ENCODE data around the gene NPM3.
"Not testable (repeated sequence)": the region's sequence is repeated elsewhere in the genome, so short reads cannot be mapped to it uniquely, and the experiment has no call there.

Gene NPM3

DNA sequence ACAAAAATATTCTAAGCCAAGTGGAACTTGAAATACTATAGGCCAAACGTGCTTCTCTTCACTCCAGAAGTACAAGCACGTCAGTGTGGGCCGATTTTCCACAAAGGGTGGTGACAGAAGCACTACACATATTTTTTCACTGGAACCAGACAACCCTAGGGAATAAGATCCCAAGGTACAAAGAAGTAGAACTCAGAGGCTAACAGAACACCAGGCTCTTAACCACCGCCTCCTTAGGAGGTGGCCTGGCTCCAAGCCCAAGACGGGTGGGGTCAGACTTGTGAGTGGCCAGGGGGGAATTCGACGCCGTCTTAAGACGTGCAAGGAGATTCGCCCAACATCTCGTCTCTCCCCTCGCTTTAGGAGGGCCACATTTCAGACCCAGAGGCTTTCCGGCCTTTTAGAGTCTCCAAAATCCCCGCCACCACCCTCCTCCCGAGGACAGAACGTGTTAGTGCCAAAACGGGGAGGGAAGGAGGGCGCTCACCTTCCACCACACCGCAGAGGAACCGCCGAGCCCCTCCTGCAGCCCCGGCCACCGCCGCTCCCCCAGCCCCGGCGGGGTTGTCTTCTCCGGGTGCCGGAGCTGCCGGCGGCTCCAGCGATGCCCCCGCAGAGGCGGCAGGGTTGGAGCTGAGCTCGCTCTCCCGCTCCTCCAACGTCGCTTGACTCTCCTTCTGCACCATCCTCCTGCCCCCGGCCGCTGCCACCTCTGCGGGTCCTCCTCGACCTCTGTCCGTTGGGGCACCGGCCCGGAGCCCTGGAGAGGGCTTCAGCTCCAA, 34.3 kb upstream of the NPM3 start:
- Mint-ChIP-seq H3K27ac (peak overlapping the region; percentile 100), H3K9me3 (no peaks in the 10 kb centered on the region), H3K4me1 (ENCODE audit: low read depth) (peaks cover 40% of the 10 kb centered on the region), H3K27me3 (ENCODE audit: low read depth) (no peaks in the 10 kb centered on the region), H3K4me3 (peak overlapping the region; percentile 99), H3K36me3 (ENCODE audit: low read depth) (peaks cover 36% of the 10 kb centered on the region)
- peak; percentile 38 for DNase-seq (ENCODE audit: low spot score)

DNA sequence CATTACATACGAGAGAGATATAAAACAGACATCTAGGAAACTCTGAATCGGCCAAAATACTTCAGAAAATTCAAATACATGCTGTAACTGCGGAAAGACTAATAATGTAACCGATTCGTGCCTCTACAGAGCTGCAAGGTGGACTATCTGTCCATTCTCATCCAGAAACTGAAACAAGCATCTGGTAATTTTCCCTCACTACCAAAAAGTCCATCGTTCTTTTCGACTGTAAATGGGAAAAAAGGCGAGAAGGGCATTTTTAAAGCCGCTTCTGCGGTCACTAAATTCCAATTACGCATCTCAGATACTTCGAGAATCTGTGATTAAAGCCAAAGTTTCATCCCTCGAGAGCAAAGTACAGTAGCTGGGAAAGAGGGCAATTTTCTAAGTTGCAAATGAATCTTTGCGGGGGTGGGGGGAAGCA, 33.7 kb upstream of the NPM3 start:
- Mint-ChIP-seq H3K9me3 (no peaks in the 10 kb centered on the region), H3K27ac (peak overlapping the region; percentile 100), H3K36me3 (ENCODE audit: low read depth) (peaks cover 36% of the 10 kb centered on the region), H3K27me3 (ENCODE audit: low read depth) (no peaks in the 10 kb centered on the region), H3K4me3 (peak overlapping the region; percentile 99), H3K4me1 (ENCODE audit: low read depth) (peaks cover 41% of the 10 kb centered on the region)
- no peak for DNase-seq (ENCODE audit: low spot score)

DNA sequence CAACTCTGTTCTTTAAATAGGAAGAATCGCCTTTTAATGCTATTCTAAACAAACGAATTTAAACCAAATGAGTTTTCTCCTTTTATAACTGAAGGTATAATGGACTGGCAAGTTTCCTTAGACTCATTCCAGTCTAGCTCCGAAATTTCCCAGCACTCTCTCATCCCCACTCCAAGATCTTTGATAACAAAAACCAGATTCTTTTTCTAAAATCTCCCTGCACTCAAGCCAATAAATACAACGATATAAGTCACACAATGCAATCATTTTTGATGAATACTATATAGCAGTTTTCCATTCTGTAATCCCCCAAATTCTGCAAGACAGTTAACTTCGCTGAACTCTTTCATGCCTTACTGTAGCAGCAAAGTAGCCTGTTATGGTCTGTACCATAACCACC, 33.1 kb upstream of the NPM3 start:
- Mint-ChIP-seq H3K27ac (peak overlapping the region; percentile 100), H3K36me3 (ENCODE audit: low read depth) (peaks cover 40% of the 10 kb centered on the region), H3K4me3 (peak overlapping the region; percentile 99), H3K27me3 (ENCODE audit: low read depth) (no peaks in the 10 kb centered on the region), H3K4me1 (ENCODE audit: low read depth) (peaks cover 39% of the 10 kb centered on the region), H3K9me3 (no peaks in the 10 kb centered on the region)
- no peak for DNase-seq (ENCODE audit: low spot score)

DNA sequence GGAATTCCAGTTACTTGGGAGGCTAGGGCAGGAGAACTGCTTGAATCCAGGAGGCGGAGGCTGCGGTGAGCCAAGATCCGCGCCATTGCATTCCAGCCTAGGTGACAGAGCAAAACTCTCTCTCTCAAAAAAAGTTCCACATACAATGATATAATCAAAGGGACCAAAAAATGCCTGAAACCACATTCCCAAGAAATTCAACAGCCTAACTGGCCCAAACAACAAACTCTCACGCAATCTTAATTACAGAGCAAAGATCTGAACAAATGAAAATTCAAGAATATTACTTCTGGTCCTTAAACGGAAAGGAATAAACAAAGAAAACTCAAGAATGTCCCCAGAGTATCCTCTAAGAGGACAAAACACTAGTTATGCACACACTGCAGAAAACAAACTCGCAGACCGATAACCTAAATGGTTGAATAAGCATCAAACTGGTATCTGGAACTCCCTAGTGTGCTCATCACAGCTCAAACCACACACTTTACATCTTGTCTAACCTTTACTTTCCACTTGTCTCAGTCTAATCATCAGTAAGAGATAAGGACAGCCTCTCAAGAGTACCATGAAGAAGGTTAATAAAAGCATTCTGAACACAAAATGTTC, 31.3 kb upstream of the NPM3 start:
- peaks cover 51% of the 10 kb centered on the region for H3K36me3 Mint-ChIP-seq (ENCODE audit: low read depth)
- H3K27me3 Mint-ChIP-seq (ENCODE audit: low read depth), result no peaks in the 10 kb centered on the region
- H3K27ac Mint-ChIP-seq, result peak overlapping the region; percentile 84
- H3K4me1 Mint-ChIP-seq (ENCODE audit: low read depth), result peaks cover 40% of the 10 kb centered on the region
- no peaks in the 10 kb centered on the region for H3K9me3 Mint-ChIP-seq
- no peak for DNase-seq (ENCODE audit: low spot score)
- H3K4me3 Mint-ChIP-seq, result peak overlapping the region; percentile 99

DNA sequence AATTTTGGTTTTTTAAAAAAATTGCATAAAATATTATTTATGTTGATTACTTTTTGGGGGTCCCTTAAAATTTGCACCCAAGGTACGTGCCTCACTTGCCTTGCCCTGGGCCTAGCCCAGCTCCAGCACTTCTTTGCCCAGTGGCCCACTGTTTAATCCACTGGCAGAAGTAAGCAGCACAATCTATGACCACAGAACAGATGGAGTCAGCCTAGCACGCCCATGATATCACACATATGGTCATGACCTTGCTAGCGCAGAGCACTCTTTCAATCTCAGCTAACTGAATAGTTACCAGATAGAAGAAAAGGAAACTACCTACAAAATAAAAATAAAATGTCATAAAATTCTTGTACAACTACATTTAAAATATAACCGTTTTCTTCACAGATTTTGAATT, 29.4 kb upstream of the NPM3 start:
- Mint-ChIP-seq H3K4me1 (ENCODE audit: low read depth) (peaks cover 34% of the 10 kb centered on the region), H3K36me3 (ENCODE audit: low read depth) (peaks cover 58% of the 10 kb centered on the region), H3K27me3 (ENCODE audit: low read depth) (no peaks in the 10 kb centered on the region), H3K27ac (no peak overlapping the region), H3K4me3 (no peak overlapping the region), H3K9me3 (no peaks in the 10 kb centered on the region)
- DNase-seq (ENCODE audit: low spot score), result no peak

DNA sequence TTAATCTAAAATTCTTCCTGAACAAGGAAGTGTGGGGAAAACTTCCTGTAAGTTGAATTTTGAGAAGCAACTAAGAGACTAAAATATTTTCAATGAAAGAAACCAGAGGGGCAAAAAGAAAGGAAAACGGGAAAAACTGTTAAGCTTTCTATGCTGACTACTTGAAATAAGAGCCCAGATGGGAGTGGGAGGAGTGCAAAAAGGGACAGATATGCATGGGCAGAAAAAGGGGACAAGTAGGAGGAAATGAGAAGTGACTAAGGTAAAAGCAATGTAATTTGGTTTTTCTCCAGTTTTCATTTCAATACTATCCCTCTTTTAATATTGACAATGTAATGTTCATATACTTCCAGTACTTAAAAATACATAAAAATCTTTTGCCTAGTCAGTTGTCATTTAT, 23.9 kb upstream of the NPM3 start:
- no peak overlapping the region for H3K27ac Mint-ChIP-seq
- DNase-seq (ENCODE audit: low spot score), result no peak
- no peaks in the 10 kb centered on the region for H3K9me3 Mint-ChIP-seq
- H3K36me3 Mint-ChIP-seq (ENCODE audit: low read depth), result peaks cover 49% of the 10 kb centered on the region
- H3K4me1 Mint-ChIP-seq (ENCODE audit: low read depth), result peaks cover 5% of the 10 kb centered on the region
- H3K27me3 Mint-ChIP-seq (ENCODE audit: low read depth), result no peaks in the 10 kb centered on the region
- H3K4me3 Mint-ChIP-seq, result no peak overlapping the region

DNA sequence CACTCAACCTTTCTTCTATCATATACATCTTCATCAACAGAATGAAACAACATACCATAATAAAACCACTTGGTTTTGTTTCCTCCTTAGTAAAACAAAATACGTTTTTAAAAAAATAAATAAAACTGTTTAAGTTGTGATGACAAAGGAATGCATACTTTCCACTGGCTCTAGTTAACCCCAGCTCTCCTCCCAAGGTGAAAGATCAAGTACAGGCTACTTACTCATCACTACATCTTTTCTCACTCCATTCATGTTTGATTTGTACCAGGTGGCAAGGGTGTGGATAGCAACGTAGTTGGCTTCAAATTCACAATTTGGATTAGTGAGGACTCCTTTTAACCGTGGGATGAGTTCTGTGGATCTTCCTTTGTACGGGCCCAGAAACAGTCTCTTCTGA, 20.3 kb upstream of the NPM3 start:
- H3K27ac Mint-ChIP-seq, result no peak overlapping the region

DNA sequence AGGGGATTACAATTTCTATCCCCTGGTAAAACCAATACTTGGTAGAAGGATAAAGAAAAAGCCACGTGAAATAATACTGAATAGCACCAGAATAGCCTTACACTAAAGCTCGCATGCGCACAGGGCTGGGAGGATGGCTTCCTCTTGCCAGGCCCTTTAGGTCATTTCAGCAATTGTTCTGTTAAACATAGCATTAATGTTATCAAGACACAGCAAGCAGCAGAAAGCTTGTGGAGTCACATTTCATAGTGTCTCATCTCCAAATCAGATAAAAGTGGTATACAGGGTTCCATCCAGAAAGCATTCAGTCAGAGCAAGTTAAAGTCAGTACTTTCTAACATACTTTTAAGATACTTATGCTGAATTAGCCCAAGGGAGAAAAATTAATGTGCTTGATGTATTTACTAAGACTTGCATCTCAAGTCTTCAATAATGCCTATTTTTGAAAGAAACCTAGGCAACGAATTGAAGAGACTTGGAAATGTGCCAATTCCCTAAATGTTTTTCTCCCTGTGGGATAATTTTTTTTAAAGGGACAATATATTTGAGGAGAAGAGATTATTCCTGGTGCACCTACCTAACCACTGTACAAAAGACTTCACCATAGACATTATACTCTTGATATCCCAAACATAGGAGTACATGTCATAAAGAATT, 14.3 kb upstream of the NPM3 start:
- Mint-ChIP-seq H3K4me3 (no peak overlapping the region), H3K9me3 (no peaks in the 10 kb centered on the region), H3K27me3 (ENCODE audit: low read depth) (no peaks in the 10 kb centered on the region), H3K27ac (no peak overlapping the region), H3K4me1 (ENCODE audit: low read depth) (peaks cover 7% of the 10 kb centered on the region), H3K36me3 (ENCODE audit: low read depth) (peaks cover 76% of the 10 kb centered on the region)
- DNase-seq (ENCODE audit: low spot score), result no peak

More for the DNA sequence above, 20.3 kb upstream of the NPM3 start:
- H3K4me3 Mint-ChIP-seq, result no peak overlapping the region
- peaks cover 58% of the 10 kb centered on the region for H3K36me3 Mint-ChIP-seq (ENCODE audit: low read depth)
- no peaks in the 10 kb centered on the region for H3K9me3 Mint-ChIP-seq
- peaks cover 4% of the 10 kb centered on the region for H3K4me1 Mint-ChIP-seq (ENCODE audit: low read depth)
- no peaks in the 10 kb centered on the region for H3K27me3 Mint-ChIP-seq (ENCODE audit: low read depth)
- DNase-seq (ENCODE audit: low spot score), result no peak

DNA sequence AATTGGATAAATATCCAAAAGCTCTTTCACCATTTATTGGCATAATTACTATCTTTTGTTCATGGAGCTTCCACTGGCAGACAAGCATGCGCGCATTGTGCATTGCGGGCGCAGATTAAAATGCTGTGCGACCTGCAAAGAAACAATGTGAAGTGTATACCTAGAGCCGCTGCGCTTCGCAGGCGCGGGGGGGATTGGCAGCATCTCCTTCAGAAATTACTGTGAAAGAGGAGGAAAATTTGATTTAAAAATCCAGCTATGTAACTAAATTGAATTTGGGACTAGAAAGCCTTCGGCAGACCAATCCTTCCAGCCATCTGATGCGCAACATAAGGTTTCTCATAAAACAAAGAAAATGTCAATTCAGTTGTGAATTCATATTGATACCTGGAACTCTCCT, 10.3 kb upstream of the NPM3 start:
- Mint-ChIP-seq H3K36me3 (ENCODE audit: low read depth) (peaks cover 60% of the 10 kb centered on the region), H3K9me3 (no peaks in the 10 kb centered on the region)
- no peak for DNase-seq (ENCODE audit: low spot score)

DNA sequence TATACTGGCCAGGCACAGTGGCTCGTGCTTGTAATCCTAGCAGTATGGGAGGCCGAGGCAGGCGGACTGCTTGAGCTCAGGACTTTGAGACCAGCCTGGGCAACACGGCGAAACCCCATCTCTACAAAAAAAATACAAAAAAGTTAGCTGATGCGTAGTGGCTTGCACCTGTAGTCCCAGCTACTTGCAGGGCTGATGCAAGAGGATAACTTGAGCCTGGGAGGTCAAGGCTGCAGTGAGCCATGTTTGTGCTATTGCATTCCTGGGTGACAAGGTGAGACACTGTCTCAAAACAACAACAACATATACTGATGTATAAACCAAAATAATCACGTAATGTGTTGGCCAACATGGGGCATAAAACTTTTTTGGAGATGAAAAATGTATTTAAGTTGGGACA, 6.4 kb upstream of the NPM3 start:
- Mint-ChIP-seq H3K36me3 (ENCODE audit: low read depth) (peaks cover 49% of the 10 kb centered on the region), H3K4me1 (ENCODE audit: low read depth) (peaks cover 6% of the 10 kb centered on the region), H3K9me3 (no peaks in the 10 kb centered on the region), H3K4me3 (no peak overlapping the region), H3K27me3 (ENCODE audit: low read depth) (no peaks in the 10 kb centered on the region), H3K27ac (no peak overlapping the region)
- no peak for DNase-seq (ENCODE audit: low spot score)

More for the DNA sequence above, 10.3 kb upstream of the NPM3 start:
- Mint-ChIP-seq H3K4me3 (no peak overlapping the region), H3K4me1 (ENCODE audit: low read depth) (peaks cover 4% of the 10 kb centered on the region), H3K27ac (no peak overlapping the region), H3K27me3 (ENCODE audit: low read depth) (no peaks in the 10 kb centered on the region)

DNA sequence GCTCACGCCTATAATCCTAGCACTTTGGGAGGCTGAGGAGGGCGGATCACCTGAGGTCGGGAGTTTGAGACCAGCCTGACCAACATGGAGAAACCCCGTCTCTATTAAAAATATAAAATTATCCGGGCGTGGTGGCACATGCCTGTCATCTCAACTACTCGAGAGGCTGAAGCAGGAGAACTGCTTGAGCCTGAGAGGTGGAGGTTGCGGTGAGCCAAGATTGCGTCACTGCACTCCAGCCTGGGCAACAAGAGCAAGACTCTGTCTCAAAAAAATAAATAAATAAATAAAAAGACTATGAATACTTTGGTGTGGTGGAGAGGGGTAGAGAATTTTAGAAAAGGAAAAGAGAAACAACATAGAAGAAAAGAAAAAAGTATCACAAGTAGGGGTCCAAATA, 6.0 kb upstream of the NPM3 start:
- H3K27ac Mint-ChIP-seq; H3K4me3 Mint-ChIP-seq; H3K4me1 Mint-ChIP-seq (ENCODE audit: low read depth); DNase-seq (ENCODE audit: low spot score); H3K9me3 Mint-ChIP-seq; H3K27me3 Mint-ChIP-seq (ENCODE audit: low read depth): not testable (repeated sequence)
- peaks cover 48% of the 10 kb centered on the region for H3K36me3 Mint-ChIP-seq (ENCODE audit: low read depth)

DNA sequence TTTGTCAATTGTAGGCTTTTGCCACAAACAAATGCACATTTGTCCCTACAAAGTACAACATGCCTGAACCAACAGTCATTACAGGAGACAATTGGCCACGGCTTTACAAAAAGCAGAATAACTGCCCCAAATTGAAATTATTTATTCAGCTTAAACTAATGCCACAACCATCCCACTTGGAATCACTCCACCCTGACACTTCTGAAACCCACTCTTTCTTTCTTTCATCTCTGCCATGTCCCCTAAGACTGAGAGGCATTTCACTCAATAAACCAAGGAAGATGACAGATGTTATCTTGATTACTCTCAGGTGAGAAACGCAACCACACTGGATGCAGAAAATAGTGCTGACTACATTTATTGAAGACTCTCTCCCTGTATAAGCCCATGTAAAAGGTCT, 2.6 kb upstream of the NPM3 start:
- no peak for DNase-seq (ENCODE audit: low spot score)
- Mint-ChIP-seq H3K27ac (no peak overlapping the region), H3K9me3 (no peaks in the 10 kb centered on the region), H3K27me3 (ENCODE audit: low read depth) (no peaks in the 10 kb centered on the region), H3K4me3 (no peak overlapping the region), H3K36me3 (ENCODE audit: low read depth) (peaks cover 36% of the 10 kb centered on the region), H3K4me1 (ENCODE audit: low read depth) (peaks cover 35% of the 10 kb centered on the region)

DNA sequence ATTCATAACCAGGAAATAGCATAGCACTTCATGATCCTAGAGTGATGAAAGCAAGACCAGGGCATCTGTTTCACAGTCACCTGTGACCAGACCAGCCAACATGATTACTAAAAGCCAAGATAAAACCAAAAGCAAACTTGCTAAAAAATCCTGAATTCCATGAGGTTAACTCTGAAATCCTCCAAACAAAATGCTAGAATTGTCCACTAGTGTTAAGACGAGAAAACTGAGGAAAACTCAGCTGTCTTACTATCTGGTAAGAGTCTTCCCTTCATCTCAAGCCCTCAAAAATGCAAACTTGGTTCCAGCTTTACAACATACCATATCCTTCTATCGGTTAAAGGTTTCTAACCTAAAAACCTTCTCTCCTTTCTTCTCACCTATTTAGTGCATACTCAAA, 1.3 kb upstream of the NPM3 start:
- peak overlapping the region; percentile 96 for H3K27ac Mint-ChIP-seq
- peaks cover 36% of the 10 kb centered on the region for H3K4me1 Mint-ChIP-seq (ENCODE audit: low read depth)
- H3K36me3 Mint-ChIP-seq (ENCODE audit: low read depth), result peaks cover 32% of the 10 kb centered on the region

DNA sequence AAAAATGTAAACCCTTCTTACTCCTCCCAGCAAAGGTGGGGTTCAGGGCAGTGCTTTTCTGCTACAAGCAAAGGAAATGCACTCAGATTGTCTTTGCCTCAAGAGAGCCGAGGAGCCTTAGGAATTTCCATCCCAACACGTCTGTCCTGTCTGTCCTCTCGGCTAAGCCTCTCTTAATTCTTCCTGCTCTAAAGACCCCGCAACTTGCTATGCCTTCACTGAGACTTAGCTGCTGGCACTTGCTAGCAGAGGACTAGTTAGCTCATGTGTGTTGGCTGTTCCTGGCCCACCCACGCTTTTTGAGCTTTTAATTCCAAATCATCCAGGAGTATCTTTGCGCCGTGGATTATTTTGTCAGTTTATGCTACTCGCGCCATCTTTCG, 481 bp upstream of the NPM3 start:
- Mint-ChIP-seq H3K27ac (peak overlapping the region; percentile 96), H3K4me3 (peak overlapping the region; percentile 96), H3K36me3 (ENCODE audit: low read depth) (peaks cover 30% of the 10 kb centered on the region), H3K4me1 (ENCODE audit: low read depth) (peaks cover 41% of the 10 kb centered on the region), H3K27me3 (ENCODE audit: low read depth) (peaks cover 5% of the 10 kb centered on the region), H3K9me3 (no peaks in the 10 kb centered on the region)
- no peak for DNase-seq (ENCODE audit: low spot score)

More for the DNA sequence above, 1.3 kb upstream of the NPM3 start:
- peak overlapping the region; percentile 96 for H3K4me3 Mint-ChIP-seq
- H3K27me3 Mint-ChIP-seq (ENCODE audit: low read depth), result no peaks in the 10 kb centered on the region
- no peaks in the 10 kb centered on the region for H3K9me3 Mint-ChIP-seq
- DNase-seq (ENCODE audit: low spot score), result no peak
